Loucy (cell line): ENCODE data around the gene KIAA0825.

Source experiments
- EZH2phosphoT487 ChIP-seq: fragments of 200-600 bp; IDR thresholded peaks from 2 replicates; pipeline ENCODE4 v1.6.1; 2018; ENCODE audit warnings: antibody characterized with exemption, mild to moderate bottlenecking, moderate library complexity, borderline replicate concordance
- TF ChIP-seq, protein P1 (sequence below): fragments of 200-600 bp; sonication (generic); conservative IDR thresholded peaks from 2 replicates; pipeline ENCODE4 v1.5.1; 2014; ENCODE audit warnings: mild to moderate bottlenecking, antibody characterized with exemption, low read length

DNA sequence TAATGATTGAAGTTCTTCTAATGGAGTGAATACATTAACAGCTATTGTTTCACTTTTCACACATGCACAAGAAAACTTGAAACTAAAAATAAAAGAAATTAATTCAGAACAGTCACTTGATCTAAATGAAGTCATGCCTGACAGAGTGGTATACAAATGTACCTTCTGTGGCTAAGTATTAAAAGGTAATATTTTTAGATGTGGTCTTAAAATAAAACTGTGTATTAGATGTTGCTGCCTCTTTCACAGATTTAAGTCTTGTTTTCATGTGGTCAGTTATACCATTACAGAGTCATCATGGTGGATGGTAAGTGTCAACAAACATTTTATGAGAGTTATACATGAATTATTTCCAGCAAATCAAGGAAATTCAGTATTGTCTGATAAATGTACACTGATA is 47.0 kb downstream of the KIAA0825 start:
- TF ChIP-seq, protein P1, sequence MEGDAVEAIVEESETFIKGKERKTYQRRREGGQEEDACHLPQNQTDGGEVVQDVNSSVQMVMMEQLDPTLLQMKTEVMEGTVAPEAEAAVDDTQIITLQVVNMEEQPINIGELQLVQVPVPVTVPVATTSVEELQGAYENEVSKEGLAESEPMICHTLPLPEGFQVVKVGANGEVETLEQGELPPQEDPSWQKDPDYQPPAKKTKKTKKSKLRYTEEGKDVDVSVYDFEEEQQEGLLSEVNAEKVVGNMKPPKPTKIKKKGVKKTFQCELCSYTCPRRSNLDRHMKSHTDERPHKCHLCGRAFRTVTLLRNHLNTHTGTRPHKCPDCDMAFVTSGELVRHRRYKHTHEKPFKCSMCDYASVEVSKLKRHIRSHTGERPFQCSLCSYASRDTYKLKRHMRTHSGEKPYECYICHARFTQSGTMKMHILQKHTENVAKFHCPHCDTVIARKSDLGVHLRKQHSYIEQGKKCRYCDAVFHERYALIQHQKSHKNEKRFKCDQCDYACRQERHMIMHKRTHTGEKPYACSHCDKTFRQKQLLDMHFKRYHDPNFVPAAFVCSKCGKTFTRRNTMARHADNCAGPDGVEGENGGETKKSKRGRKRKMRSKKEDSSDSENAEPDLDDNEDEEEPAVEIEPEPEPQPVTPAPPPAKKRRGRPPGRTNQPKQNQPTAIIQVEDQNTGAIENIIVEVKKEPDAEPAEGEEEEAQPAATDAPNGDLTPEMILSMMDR, result no peak
- no peak for TF ChIP-seq EZH2phosphoT487
